Measurements from ENCODE around the gene SLC22A12.

- TF ChIP-seq CTCF (IDR thresholded peaks at IDR 0.05), result no peak
- TF ChIP-seq POLR2A (IDR thresholded peaks at IDR 0.05), result no peak
- no peak for TF ChIP-seq POLR2AphosphoS5 (IDR thresholded peaks at IDR 0.05)
- TF ChIP-seq EP300 (IDR thresholded peaks at IDR 0.05), result no peak
Observed at GRCh38 chr11:64632237-64632636, 41.2 kb downstream of the SLC22A12 start.
